ENCODE results near the gene DHRS3.

DHRS3 gene

GRCh38 chr1:12599657-12600056, 18.4 kb downstream of the DHRS3 start:
- Histone ChIP-seq H3K36me3 (no peaks in the 10 kb centered on the region), H3K4me1 (ENCODE audit: control insufficient read depth in 1 of 2, insufficient read depth in 1 of 2, low read depth in 1 of 2, low read length in 1 of 2) (peaks cover 6 to 14% of the 10 kb centered on the region in 2 experiments), H3K27me3 (peaks cover 61% of the 10 kb centered on the region)

GRCh38 chr1:12598974-12599373, 19.0 kb downstream of the DHRS3 start:
- TF ChIP-seq CTCF (IDR thresholded peaks at IDR 0.05): no peak
- Histone ChIP-seq H3K36me3 (no peaks in the 10 kb centered on the region), H3K27ac (no peak overlapping the region), H3K9me3 (no peaks in the 10 kb centered on the region), H3K4me1 (ENCODE audit: control insufficient read depth in 1 of 2, insufficient read depth in 1 of 2, low read depth in 1 of 2, low read length in 1 of 2) (peaks cover 6 to 11% of the 10 kb centered on the region in 2 experiments), H3K4me3 (ENCODE audit: low read depth in 1 of 2, low read length in 1 of 2) (no peak overlapping the region), H3K27me3 (peaks cover 66% of the 10 kb centered on the region)

More at GRCh38 chr1:12599657-12600056, 18.4 kb downstream of the DHRS3 start:
- no peak overlapping the region for H3K4me3 ChIP-seq (ENCODE audit: low read depth in 1 of 2, low read length in 1 of 2)
- H3K9me3 ChIP-seq: no peaks in the 10 kb centered on the region
- no peak for TF ChIP-seq CTCF (IDR thresholded peaks at IDR 0.05)
- no peak overlapping the region for H3K27ac ChIP-seq

GRCh38 chr1:12597792-12598191, 20.2 kb downstream of the DHRS3 start:
- peaks cover 6 to 11% of the 10 kb centered on the region in 2 experiments for H3K4me1 ChIP-seq (ENCODE audit: control insufficient read depth in 1 of 2, insufficient read depth in 1 of 2, low read depth in 1 of 2, low read length in 1 of 2)
- no peak overlapping the region for H3K27ac ChIP-seq
- no peaks in the 10 kb centered on the region for H3K36me3 ChIP-seq
- peaks cover 70% of the 10 kb centered on the region for H3K27me3 ChIP-seq
- H3K9me3 ChIP-seq: no peaks in the 10 kb centered on the region
- no peak overlapping the region for H3K4me3 ChIP-seq (ENCODE audit: low read depth in 1 of 2, low read length in 1 of 2)
- no peak for TF ChIP-seq CTCF (IDR thresholded peaks at IDR 0.05)

- H3K36me3 ChIP-seq: no peaks in the 10 kb centered on the region
- H3K27ac ChIP-seq: no peak overlapping the region
- H3K4me3 ChIP-seq (ENCODE audit: low read depth in 1 of 2, low read length in 1 of 2): no peak overlapping the region
- H3K27me3 ChIP-seq: peaks cover 66% of the 10 kb centered on the region
- H3K9me3 ChIP-seq: no peaks in the 10 kb centered on the region
- peaks cover 6 to 11% of the 10 kb centered on the region in 2 experiments for H3K4me1 ChIP-seq (ENCODE audit: control insufficient read depth in 1 of 2, insufficient read depth in 1 of 2, low read depth in 1 of 2, low read length in 1 of 2)
- TF ChIP-seq CTCF (IDR thresholded peaks at IDR 0.05): no peak
Measured at GRCh38 chr1:12596007-12596821, 21.8 kb downstream of the DHRS3 start.

- no peak overlapping the region for H3K27ac ChIP-seq
- no peak overlapping the region for H3K4me3 ChIP-seq (ENCODE audit: low read depth in 1 of 2, low read length in 1 of 2)
- no peaks in the 10 kb centered on the region for H3K36me3 ChIP-seq
- no peaks in the 10 kb centered on the region for H3K9me3 ChIP-seq
- peaks cover 6 to 11% of the 10 kb centered on the region in 2 experiments for H3K4me1 ChIP-seq (ENCODE audit: control insufficient read depth in 1 of 2, insufficient read depth in 1 of 2, low read depth in 1 of 2, low read length in 1 of 2)
- peaks cover 61% of the 10 kb centered on the region for H3K27me3 ChIP-seq
- TF ChIP-seq CTCF (IDR thresholded peaks at IDR 0.05): no peak
Measured at GRCh38 chr1:12595757-12596006, 22.3 kb downstream of the DHRS3 start.

All from neutrophil (primary cell).